ENCODE results near the gene SPECC1. TPM values are rescaled to one million over a fixed set of nuclear protein-coding genes. Genes with fewer than 3 reads are reported as not detected.

The SPECC1 gene
- total and polyA plus RNA-seq, 12 donors = 19.2 to 96.1 (median 40.3) TPM

DNA sequence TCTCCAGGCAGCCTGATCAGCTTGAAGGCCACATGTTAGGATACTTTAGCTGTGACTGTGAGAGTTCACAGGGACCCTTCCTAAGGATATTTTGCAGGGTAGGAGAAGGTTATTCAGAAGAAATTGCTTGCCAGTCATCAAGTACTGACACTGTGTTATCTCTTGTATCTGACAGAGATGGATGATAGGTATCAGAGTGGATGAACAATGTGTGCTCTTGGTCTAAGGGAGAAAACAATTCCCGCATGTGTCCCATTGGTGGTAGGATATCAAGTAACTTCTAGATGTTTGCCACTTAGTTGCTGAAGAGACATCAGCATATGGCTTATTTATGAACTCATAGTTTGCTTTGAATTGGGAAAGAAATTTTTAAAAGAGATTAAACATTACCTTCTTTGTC, 219.3 kb downstream of the SPECC1 start:
- H3K27ac ChIP-seq = peak overlapping the region in 3 of 5 donors; percentile 15 to 72 (median 41)
- TF ChIP-seq, protein P1, sequence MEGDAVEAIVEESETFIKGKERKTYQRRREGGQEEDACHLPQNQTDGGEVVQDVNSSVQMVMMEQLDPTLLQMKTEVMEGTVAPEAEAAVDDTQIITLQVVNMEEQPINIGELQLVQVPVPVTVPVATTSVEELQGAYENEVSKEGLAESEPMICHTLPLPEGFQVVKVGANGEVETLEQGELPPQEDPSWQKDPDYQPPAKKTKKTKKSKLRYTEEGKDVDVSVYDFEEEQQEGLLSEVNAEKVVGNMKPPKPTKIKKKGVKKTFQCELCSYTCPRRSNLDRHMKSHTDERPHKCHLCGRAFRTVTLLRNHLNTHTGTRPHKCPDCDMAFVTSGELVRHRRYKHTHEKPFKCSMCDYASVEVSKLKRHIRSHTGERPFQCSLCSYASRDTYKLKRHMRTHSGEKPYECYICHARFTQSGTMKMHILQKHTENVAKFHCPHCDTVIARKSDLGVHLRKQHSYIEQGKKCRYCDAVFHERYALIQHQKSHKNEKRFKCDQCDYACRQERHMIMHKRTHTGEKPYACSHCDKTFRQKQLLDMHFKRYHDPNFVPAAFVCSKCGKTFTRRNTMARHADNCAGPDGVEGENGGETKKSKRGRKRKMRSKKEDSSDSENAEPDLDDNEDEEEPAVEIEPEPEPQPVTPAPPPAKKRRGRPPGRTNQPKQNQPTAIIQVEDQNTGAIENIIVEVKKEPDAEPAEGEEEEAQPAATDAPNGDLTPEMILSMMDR (IDR thresholded peaks at IDR 0.05) = no peak
- no peak for TF ChIP-seq POLR2A (IDR thresholded peaks at IDR 0.05)

DNA sequence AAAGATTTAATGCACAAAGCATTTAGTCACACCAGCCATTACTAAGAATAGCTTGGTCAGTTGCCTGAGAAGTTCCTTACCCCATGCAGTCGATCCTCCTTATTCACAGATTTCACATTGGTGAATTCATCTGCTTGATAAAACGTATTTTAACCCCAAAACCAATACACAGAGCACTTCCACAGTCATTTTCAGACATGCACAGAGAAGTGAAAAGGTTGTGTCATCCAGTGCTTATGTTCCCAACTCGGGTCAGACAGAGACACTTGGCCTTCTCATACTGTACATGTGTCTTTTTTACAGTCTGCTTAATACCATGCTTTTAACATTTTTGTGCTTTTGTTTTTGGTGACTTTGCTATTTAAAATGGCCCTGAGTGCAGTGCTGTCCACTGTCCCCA, 219.7 kb downstream of the SPECC1 start:
- intact Hi-C loops (cut with DNase I) = loop anchor here (5.0 to 10.0 kb wide), 2 partner anchors 54 to 107 kb away; no protein-coding TSS in a partner anchor

More for the DNA sequence above, 219.3 kb downstream of the SPECC1 start:
- H3K9me3 ChIP-seq (replicated peaks in 1 of 3) = no peaks in the 10 kb centered on the region
- peaks cover 0 to 4% of the 10 kb centered on the region in 2 donors for H3K36me3 ChIP-seq (replicated peaks in 1 of 2)
- no peak for DNase-seq
- no peaks in the 10 kb centered on the region for H3K27me3 ChIP-seq
- 63 to 77% (median 68%) methylated on average over 1 of the region's 1 CpG for WGBS, 4 donors
- peaks cover 7 to 9% of the 10 kb centered on the region in 2 donors for H3K4me1 ChIP-seq (replicated peaks in 1 of 2)
- intact Hi-C loops (cut with DNase I) = loop anchor here (5.0 to 10.0 kb wide), 2 partner anchors 54 to 106 kb away; no protein-coding TSS in a partner anchor
- H3K4me3 ChIP-seq = no peak overlapping the region

GRCh38 chr17:20230924-20231323, 221.8 kb downstream of the SPECC1 start:
- TF ChIP-seq, protein P1 (IDR thresholded peaks at IDR 0.05) = no peak
- no peak for TF ChIP-seq POLR2A (IDR thresholded peaks at IDR 0.05)
- DNase-seq = no peak
- H3K4me3 ChIP-seq = no peak overlapping the region
- H3K27ac ChIP-seq = no peak overlapping the region
- peaks cover 7 to 9% of the 10 kb centered on the region in 2 donors for H3K4me1 ChIP-seq (replicated peaks in 1 of 2)
- H3K27me3 ChIP-seq = no peaks in the 10 kb centered on the region
- WGBS, 4 donors = 87 to 100% (median 94%) methylated on average over 2 of the region's 2 CpGs
- H3K9me3 ChIP-seq (replicated peaks in 1 of 3) = no peaks in the 10 kb centered on the region
- H3K36me3 ChIP-seq (replicated peaks in 1 of 2) = peaks cover 0 to 4% of the 10 kb centered on the region in 2 donors
- intact Hi-C loops (cut with DNase I) = no loop called here

More for the DNA sequence above, 219.7 kb downstream of the SPECC1 start:
- Histone ChIP-seq H3K27ac (peak overlapping the region in 1 of 5 donors; percentile 40), H3K27me3 (no peaks in the 10 kb centered on the region), H3K4me3 (no peak overlapping the region), H3K4me1 (replicated peaks in 1 of 2) (peaks cover 7 to 9% of the 10 kb centered on the region in 2 donors), H3K9me3 (replicated peaks in 1 of 3) (no peaks in the 10 kb centered on the region), H3K36me3 (replicated peaks in 1 of 2) (peaks cover 0 to 4% of the 10 kb centered on the region in 2 donors)
- no peak for TF ChIP-seq POLR2A (IDR thresholded peaks at IDR 0.05)
- TF ChIP-seq, protein P1 (IDR thresholded peaks at IDR 0.05) = no peak
- WGBS, 4 donors = 70 to 83% (median 80%) methylated on average over 3 of the region's 3 CpGs
- DNase-seq = no peak

DNA sequence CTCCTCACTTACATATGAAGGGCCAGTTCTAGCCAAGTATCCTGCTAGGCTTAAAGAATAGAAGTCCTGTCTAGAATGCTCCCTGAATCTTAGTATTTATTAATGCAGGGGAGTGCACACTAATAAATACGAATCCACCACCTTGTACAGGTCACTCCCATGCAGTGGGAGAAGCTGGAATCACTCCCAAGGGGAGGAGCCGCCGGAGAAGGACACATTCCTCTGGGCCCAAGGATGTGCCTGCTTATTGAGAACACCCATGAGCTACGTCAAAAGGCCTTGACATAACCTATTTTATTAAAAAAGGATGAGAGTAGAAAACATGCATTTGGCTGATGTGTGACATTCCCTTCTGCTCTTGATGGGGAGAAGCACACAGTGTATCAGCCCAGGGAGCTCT, 223.5 kb downstream of the SPECC1 start:
- H3K9me3 ChIP-seq (replicated peaks in 1 of 3) = no peaks in the 10 kb centered on the region
- TF ChIP-seq, protein P1 (IDR thresholded peaks at IDR 0.05) = no peak
- TF ChIP-seq POLR2A (IDR thresholded peaks at IDR 0.05) = no peak
- H3K27ac ChIP-seq = peak overlapping the region in 1 of 5 donors; percentile 45
- WGBS, 4 donors = 41 to 53% (median 43%) methylated on average over 4 of the region's 4 CpGs
- H3K27me3 ChIP-seq = no peaks in the 10 kb centered on the region
- intact Hi-C loops (cut with DNase I) = no loop called here
- peaks cover 0 to 4% of the 10 kb centered on the region in 2 donors for H3K36me3 ChIP-seq (replicated peaks in 1 of 2)
- DNase-seq = peak; percentile 53 to 83 (median 76)
- peaks cover 7 to 9% of the 10 kb centered on the region in 2 donors for H3K4me1 ChIP-seq (replicated peaks in 1 of 2)
- no peak overlapping the region for H3K4me3 ChIP-seq

Measured in adrenal gland (tissue), 12 donors.